GM18498 (cell line): ENCODE data around the gene HS1BP3.

Source experiments
- ATAC-seq: cut with Tn5 transposase; IDR thresholded peaks from one replicate; pipeline ENCODE4 v1.9.1; 2021; ENCODE audit warnings: mild to moderate bottlenecking, moderate library complexity; ENCODE audit not compliant: unreplicated experiment

HS1BP3 gene

GRCh38 chr2:20633001-20633400 lies 17.9 kb downstream of the HS1BP3 start:
- ATAC-seq = no peak

- ATAC-seq = no peak
Measured at GRCh38 chr2:20632446-20632990, 18.4 kb downstream of the HS1BP3 start.

- no peak for ATAC-seq
Measured at GRCh38 chr2:20631617-20632307, 19.1 kb downstream of the HS1BP3 start.

- ATAC-seq = no peak
Measured at GRCh38 chr2:20630967-20631366, 19.9 kb downstream of the HS1BP3 start.

- no peak for ATAC-seq
Measured at GRCh38 chr2:20629581-20630171, 21.2 kb downstream of the HS1BP3 start.

GRCh38 chr2:20629181-20629580 lies 21.7 kb downstream of the HS1BP3 start:
- ATAC-seq = no peak

- no peak for ATAC-seq
Measured at GRCh38 chr2:20627712-20628380, 23.1 kb downstream of the HS1BP3 start.

GRCh38 chr2:20626698-20627513 lies 24.0 kb downstream of the HS1BP3 start:
- no peak for ATAC-seq

- ATAC-seq = no peak
Measured at GRCh38 chr2:20626392-20626697, 24.6 kb downstream of the HS1BP3 start.

- ATAC-seq = no peak
Measured at GRCh38 chr2:20625491-20626391, 25.2 kb downstream of the HS1BP3 start.

GRCh38 chr2:20624884-20625485 lies 25.9 kb downstream of the HS1BP3 start:
- ATAC-seq = no peak

GRCh38 chr2:20624156-20624883 lies 26.6 kb downstream of the HS1BP3 start:
- no peak for ATAC-seq

GRCh38 chr2:20623741-20624155 lies 27.1 kb downstream of the HS1BP3 start:
- ATAC-seq = no peak

GRCh38 chr2:20623241-20623640 lies 27.7 kb downstream of the HS1BP3 start:
- ATAC-seq = no peak

- ATAC-seq = no peak
Measured at GRCh38 chr2:20622731-20623130, 28.2 kb downstream of the HS1BP3 start.

- ATAC-seq = no peak
Measured at GRCh38 chr2:20622296-20622686, 28.6 kb downstream of the HS1BP3 start.

- ATAC-seq = no peak
Measured at GRCh38 chr2:20621366-20622295, 29.3 kb downstream of the HS1BP3 start.

GRCh38 chr2:20620696-20621365 lies 30.1 kb downstream of the HS1BP3 start:
- ATAC-seq = no peak
